T-cell (primary cell): ENCODE measurements around the gene LMOD2. TPM values are rescaled to one million over a fixed set of nuclear protein-coding genes. Genes with fewer than 3 reads are reported as not detected.

Source experiments
- ATAC-seq, 4 experiments: fragments of 200-7000 bp in 3 of 4; fragments of 150-1000 bp in 1 of 4; cut with Tn5 transposase; replicated peaks in 1 of 4; 1 replicate in 3 of 4; 2 replicates in 1 of 4; pipeline ENCODE4 v1.10.0; 2021; ENCODE audit warnings: moderate library complexity in 3 of 4, mild to moderate bottlenecking in 2 of 4, moderate number of reproducible peaks in 1 of 4
- CTCF ChIA-PET, 2 donors: fragments of 300-600 bp; sonication (Branson Sonifier 250); formaldehyde crosslinking; loops; one replicate each; lab custom pipeline; 2022; ENCODE audit warnings: antibody characterized with exemption in 2 of 2; lab: Charles Lee
- POLR2A ChIA-PET, 2 donors: fragments of 300-600 bp; sonication (Branson Sonifier 250); formaldehyde crosslinking; loops; one replicate each; lab custom pipeline; 2022; ENCODE audit warnings: antibody characterized with exemption in 2 of 2; lab: Charles Lee
- DNase-seq, 35 experiments: peaks; one replicate each; pipeline versions ENCODE4 v3.0.0 to v3.0.0-alpha.2; 2013 to 2023
- H3K27ac ChIP-seq: one replicate; pipeline ENCODE4 v1.5.1; 2013; ENCODE audit warnings: low read length
- H3K27me3 ChIP-seq, 2 experiments: replicated peaks in 1 of 2; 1 replicate in 1 of 2; 2 replicates in 1 of 2; pipeline versions ENCODE4 v1.6.1 to v1.7.0; 2013; ENCODE audit warnings: low read length in 1 of 2, mixed read lengths in 1 of 2; ENCODE audit not compliant: control insufficient read depth in 2 of 2, insufficient read depth in 2 of 2; ENCODE audit errors: extremely low read depth in 1 of 2
- H3K36me3 ChIP-seq, 2 donors: 1 replicate in 1 of 2; 2 replicates in 1 of 2; pipeline versions ENCODE4 v1.6.1 to v1.7.0; 2013; ENCODE audit warnings: low read length in 1 of 2; ENCODE audit not compliant: control insufficient read depth in 2 of 2, insufficient read depth in 1 of 2; ENCODE audit errors: extremely low read depth in 1 of 2
- H3K4me1 ChIP-seq, 2 experiments: 1 replicate in 1 of 2; 2 replicates in 1 of 2; pipeline versions ENCODE4 v1.6.1 to v1.7.0; 2013; ENCODE audit warnings: low read length in 2 of 2, mixed read lengths in 1 of 2; ENCODE audit not compliant: insufficient read depth in 2 of 2, control insufficient read depth in 1 of 2; ENCODE audit errors: extremely low read depth in 1 of 2
- H3K4me3 ChIP-seq, 2 donors: 1 replicate in 1 of 2; 2 replicates in 1 of 2; pipeline versions ENCODE4 v1.5.1 to v1.7.0; 2013; ENCODE audit warnings: mild to moderate bottlenecking in 2 of 2, low read length in 1 of 2, moderate library complexity in 1 of 2; ENCODE audit not compliant: control insufficient read depth in 1 of 2; ENCODE audit errors: extremely low read depth in 1 of 2
- H3K9me3 ChIP-seq: 2 replicates; pipeline ENCODE4 v1.7.0; 2013
- H3K27ac Mint-ChIP-seq, 2 donors: one replicate each; pipeline ENCODE4 v1.8.0; 2020 to 2021; ENCODE audit warnings: mild to moderate bottlenecking in 2 of 2, mixed read lengths in 2 of 2
- H3K27me3 Mint-ChIP-seq, 2 donors: one replicate each; pipeline ENCODE4 v1.8.0; 2021 to 2022; ENCODE audit warnings: mixed read lengths in 2 of 2
- H3K36me3 Mint-ChIP-seq: one replicate; pipeline ENCODE4 v1.8.0; 2021; ENCODE audit warnings: mixed read lengths
- H3K4me1 Mint-ChIP-seq, 3 donors: one replicate each; pipeline ENCODE4 v1.8.0; 2020 to 2022; ENCODE audit warnings: mixed read lengths in 3 of 3, mild to moderate bottlenecking in 1 of 3
- H3K4me3 Mint-ChIP-seq, 3 donors: one replicate each; pipeline ENCODE4 v1.8.0; 2020 to 2022; ENCODE audit warnings: mild to moderate bottlenecking in 3 of 3, mixed read lengths in 3 of 3, moderate library complexity in 3 of 3
- H3K9me3 Mint-ChIP-seq, 3 donors: one replicate each; pipeline ENCODE4 v1.8.0; 2020 to 2022; ENCODE audit warnings: mixed read lengths in 3 of 3
- WGBS: methylation state at CpG from one replicate; pipeline ENCODE4 v1.1.5; 2013; ENCODE audit warnings: missing lambda C conversion rate; ENCODE audit not compliant: insufficient coverage; 5-methylcytosine and 5-hydroxymethylcytosine counted together
- total RNA-seq, 35 experiments: library from RNA in 6 of 35; stranded (reverse) in 6 of 35; fragments of 120-200 nt in 1 of 35; gene quantifications; one replicate each; pipeline versions ENCODE4 v1.2.1 to v1.2.4 and lab custom pipeline; 2013 to 2026

LMOD2 gene
- total RNA-seq, 5 donors from 2014 or later (not counting 1 experiment from before 2014, with no cell fraction given), result not detected

DNA sequence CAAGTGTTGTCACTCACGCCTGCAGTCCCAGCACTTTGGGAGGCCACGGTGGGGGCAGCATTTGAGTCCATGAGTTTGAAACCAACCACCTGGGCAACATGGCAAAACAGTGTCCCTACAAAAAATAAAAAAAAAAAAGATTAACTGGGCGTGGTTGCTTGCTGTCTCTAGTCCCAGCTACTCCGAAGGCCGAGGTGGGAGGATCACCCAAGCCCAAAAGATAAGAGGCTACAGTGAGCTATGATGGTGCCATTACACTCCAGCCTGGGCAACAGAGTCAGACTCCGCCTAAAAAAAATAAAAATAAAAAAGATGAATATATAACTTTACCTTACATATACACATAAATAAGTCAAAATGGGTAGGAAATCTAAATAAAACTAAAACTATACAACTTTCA is 2.5 kb upstream of the LMOD2 start:
- 88% methylated on average over 2 of the region's 6 CpGs for whole genome bisulfite sequencing

DNA sequence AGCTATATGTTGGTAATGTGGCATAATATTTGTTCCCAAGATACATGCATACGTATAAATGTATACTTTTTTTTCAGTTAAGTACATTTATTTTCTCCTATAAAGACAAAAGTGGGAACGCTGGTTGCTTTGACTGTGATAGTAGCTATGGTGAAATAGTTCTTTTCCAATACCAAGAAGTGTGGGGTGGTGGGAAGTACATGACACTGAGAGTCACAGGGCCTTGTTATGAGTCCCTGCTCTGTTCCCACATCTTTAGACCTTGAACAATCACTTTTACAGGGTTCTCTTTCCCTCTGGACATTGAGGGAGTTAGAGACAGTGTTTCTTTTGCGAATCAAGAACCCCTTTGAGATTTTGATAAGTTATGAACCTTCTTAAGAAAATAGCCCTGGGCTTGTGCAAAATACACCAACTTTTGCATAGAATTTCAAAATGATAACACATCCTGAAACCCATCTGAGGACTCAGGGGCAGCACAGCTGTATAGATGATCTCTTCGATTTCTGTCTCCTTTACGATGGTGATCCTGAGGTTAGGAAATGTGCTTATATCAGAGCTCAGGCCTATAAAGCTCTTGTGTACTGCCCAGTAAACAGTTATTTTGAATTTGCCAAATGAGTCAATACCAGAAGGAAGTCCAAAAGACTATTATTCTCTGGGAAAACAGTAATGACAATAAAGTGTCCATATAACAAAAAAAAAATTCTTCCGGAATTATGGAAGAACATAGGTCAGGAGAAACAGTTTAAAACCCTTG is 1.1 kb downstream of the LMOD2 start:
- ChIA-PET CTCF (no interaction called here), POLR2A (no interaction called here)
- Mint-ChIP-seq H3K4me3 (no peak overlapping the region), H3K9me3 (no peaks in the 10 kb centered on the region), H3K27me3 (peaks cover 12 to 20% of the 10 kb centered on the region in 2 donors), H3K27ac (no peak overlapping the region), H3K4me1 (no peaks in the 10 kb centered on the region), H3K36me3 (no peaks in the 10 kb centered on the region)
- ATAC-seq (no peak), DNase-seq (no peak)
- Histone ChIP-seq H3K9me3 (no peaks in the 10 kb centered on the region), H3K4me3 (no peak overlapping the region), H3K4me1 (no peaks in the 10 kb centered on the region), H3K27ac (no peak overlapping the region), H3K36me3 (no peaks in the 10 kb centered on the region), H3K27me3 (peaks cover 0 to 8% of the 10 kb centered on the region in 2 experiments)
- WGBS, result no CpG with 5 or more reads among the region's 6 CpGs

More for the DNA sequence above, 2.5 kb upstream of the LMOD2 start:
- Mint-ChIP-seq H3K27me3 (peaks cover 4 to 5% of the 10 kb centered on the region in 2 donors), H3K4me3 (no peak overlapping the region), H3K27ac (no peak overlapping the region), H3K9me3 (no peaks in the 10 kb centered on the region), H3K4me1 (no peaks in the 10 kb centered on the region), H3K36me3 (no peaks in the 10 kb centered on the region)
- DNase-seq, result no peak
- ChIA-PET POLR2A (no interaction called here), CTCF (interaction anchor here in 1 of 2 donors (0.7 kb wide), 1 partner anchor 19 kb away, joined by 4 read pairs; no protein-coding TSS in a partner anchor)
- Histone ChIP-seq H3K27ac (no peak overlapping the region), H3K9me3 (no peaks in the 10 kb centered on the region), H3K36me3 (no peaks in the 10 kb centered on the region), H3K4me3 (no peak overlapping the region), H3K4me1 (no peaks in the 10 kb centered on the region), H3K27me3 (peaks cover 0 to 3% of the 10 kb centered on the region in 2 experiments)
- no peak for ATAC-seq

DNA sequence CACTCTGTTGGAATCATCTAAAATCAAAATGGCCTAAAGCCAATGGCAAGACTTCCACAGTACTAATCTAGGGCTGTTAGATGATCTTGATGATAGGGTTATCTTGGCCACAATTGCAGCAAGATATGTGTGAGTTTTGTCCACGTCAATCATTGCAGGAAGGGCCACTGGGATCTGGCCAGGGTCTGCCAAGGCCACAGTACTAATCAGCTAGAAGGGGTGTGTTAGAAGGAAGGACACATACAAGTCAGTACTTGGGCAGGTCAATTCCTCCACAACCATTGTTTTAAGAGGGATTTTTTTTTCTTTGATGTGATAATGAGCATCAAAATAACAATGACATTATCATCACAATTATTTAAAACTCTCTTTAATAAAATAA is 1.6 kb downstream of the LMOD2 start:
- H3K36me3 Mint-ChIP-seq, result no peaks in the 10 kb centered on the region
- no peak for ATAC-seq
- Histone ChIP-seq H3K36me3 (no peaks in the 10 kb centered on the region), H3K27me3 (peaks cover 0 to 8% of the 10 kb centered on the region in 2 experiments), H3K4me3 (no peak overlapping the region), H3K27ac (no peak overlapping the region), H3K4me1 (no peaks in the 10 kb centered on the region), H3K9me3 (no peaks in the 10 kb centered on the region)
- no peaks in the 10 kb centered on the region for H3K9me3 Mint-ChIP-seq
- ChIA-PET POLR2A (no interaction called here), CTCF (no interaction called here)
- WGBS, result no CpG with 5 or more reads among the region's 1 CpG
- no peak overlapping the region for H3K27ac Mint-ChIP-seq
- DNase-seq, result no peak
- H3K27me3 Mint-ChIP-seq, result peaks cover 17 to 25% of the 10 kb centered on the region in 2 donors
- H3K4me3 Mint-ChIP-seq, result no peak overlapping the region
- no peaks in the 10 kb centered on the region for H3K4me1 Mint-ChIP-seq

DNA sequence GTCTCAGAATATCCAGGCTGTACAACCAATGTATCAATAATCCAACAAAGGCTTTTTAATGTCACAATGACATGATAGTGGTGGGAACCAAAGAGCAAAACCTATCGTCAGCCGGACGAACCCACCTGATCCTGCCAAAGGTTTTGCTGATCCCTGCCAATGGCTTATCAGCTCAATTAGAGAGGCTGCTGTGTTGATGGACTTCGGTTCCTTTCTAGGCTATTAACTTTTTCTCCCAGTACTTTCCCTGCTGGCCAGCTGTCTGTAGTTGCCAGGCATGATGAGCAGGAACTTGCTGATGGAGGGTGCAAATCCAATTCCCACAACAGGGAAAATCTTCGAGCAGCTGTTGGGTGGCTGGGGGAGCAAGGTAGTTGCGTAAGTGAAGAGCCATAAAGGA is 2.4 kb downstream of the LMOD2 start:
- Histone ChIP-seq H3K27ac (no peak overlapping the region), H3K27me3 (peaks cover 0 to 11% of the 10 kb centered on the region in 2 experiments), H3K9me3 (no peaks in the 10 kb centered on the region), H3K4me3 (no peak overlapping the region), H3K36me3 (no peaks in the 10 kb centered on the region), H3K4me1 (no peaks in the 10 kb centered on the region)
- ChIA-PET CTCF (interaction anchor here in 1 of 2 donors (0.6 kb wide), 1 partner anchor 25 kb away, joined by 3 read pairs; no protein-coding TSS in a partner anchor), POLR2A (interaction anchor here in 1 of 2 donors (0.7 kb wide), 1 partner anchor 1228 kb away, joined by 13 read pairs; no protein-coding TSS in a partner anchor)
- Mint-ChIP-seq H3K27ac (no peak overlapping the region), H3K4me3 (no peak overlapping the region), H3K27me3 (peaks cover 25 to 30% of the 10 kb centered on the region in 2 donors), H3K36me3 (no peaks in the 10 kb centered on the region), H3K4me1 (no peaks in the 10 kb centered on the region), H3K9me3 (no peaks in the 10 kb centered on the region)
- ATAC-seq (no peak), DNase-seq (no peak)
- 92% methylated on average over 5 of the region's 6 CpGs for WGBS

DNA sequence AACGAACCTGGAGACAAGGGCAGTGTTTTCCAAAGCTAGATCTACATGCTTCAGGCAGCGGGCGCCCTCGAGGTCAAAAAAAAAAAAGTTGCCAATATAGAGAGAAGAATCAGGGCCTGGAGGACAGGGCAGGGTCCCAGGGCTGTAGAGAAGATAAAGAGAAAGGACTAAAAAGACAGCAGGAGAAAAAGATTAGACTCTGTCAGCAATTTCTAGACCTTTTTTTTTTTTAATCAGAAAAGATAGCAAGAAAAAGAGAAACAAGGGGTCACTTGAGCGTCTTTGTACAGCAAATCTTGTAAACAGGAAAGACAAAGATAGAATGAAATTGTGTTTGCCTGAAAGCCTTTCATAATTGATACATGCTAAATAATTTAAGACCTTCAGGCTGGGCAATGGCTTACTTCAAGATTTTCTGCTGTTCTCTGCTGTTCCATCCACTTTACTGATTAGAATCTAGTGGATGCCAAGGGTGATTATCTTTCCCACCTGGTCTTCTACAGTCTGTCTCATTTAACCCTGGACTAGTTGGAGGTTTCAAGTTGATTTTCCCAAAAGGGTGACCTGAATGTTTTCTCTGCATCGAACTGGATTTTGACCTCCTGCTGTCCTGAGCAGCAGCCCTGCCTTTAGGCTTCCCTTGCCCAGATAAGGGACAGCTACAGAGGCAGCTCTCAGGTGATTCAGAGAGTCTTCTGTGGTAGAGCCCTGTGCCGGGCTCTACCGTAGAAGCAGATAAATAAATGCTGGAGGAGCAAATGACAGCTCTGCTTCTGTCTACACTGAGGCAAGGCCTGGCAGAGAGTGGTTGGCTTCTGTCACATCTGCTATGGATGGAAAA is 5.1 kb downstream of the LMOD2 start:
- ATAC-seq (no peak), DNase-seq (no peak)
- Histone ChIP-seq H3K4me1 (no peaks in the 10 kb centered on the region), H3K4me3 (no peak overlapping the region), H3K27me3 (peaks cover 0 to 13% of the 10 kb centered on the region in 2 experiments), H3K27ac (no peak overlapping the region), H3K9me3 (no peaks in the 10 kb centered on the region), H3K36me3 (no peaks in the 10 kb centered on the region)
- no peak overlapping the region for H3K27ac Mint-ChIP-seq
- H3K36me3 Mint-ChIP-seq, result no peaks in the 10 kb centered on the region
- no peaks in the 10 kb centered on the region for H3K9me3 Mint-ChIP-seq
- ChIA-PET CTCF (interaction anchor here in 1 of 2 donors (1.0 kb wide), 1 partner anchor 167 kb away, joined by 3 read pairs; no protein-coding TSS in a partner anchor), POLR2A (no interaction called here)
- H3K4me1 Mint-ChIP-seq, result no peaks in the 10 kb centered on the region
- H3K4me3 Mint-ChIP-seq, result no peak overlapping the region
- WGBS, result 72% methylated on average over 7 of the region's 8 CpGs
- peaks cover 30 to 34% of the 10 kb centered on the region in 2 donors for H3K27me3 Mint-ChIP-seq

DNA sequence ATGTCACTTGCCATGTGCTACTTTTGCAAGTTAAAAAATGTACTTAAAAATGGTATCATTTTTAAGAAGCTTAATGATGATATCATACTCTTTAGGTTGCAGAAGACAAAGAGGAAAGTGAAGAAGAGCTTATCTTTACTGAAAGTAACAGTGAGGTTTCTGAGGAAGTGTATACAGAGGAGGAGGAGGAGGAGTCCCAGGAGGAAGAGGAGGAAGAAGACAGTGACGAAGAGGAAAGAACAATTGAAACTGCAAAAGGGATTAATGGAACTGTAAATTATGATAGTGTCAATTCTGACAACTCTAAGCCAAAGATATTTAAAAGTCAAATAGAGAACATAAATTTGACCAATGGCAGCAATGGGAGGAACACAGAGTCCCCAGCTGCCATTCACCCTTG is 6.1 kb downstream of the LMOD2 start:
- CTCF ChIA-PET, result interaction anchor here in 1 of 2 donors (0.7 kb wide), 1 partner anchor 21 kb away, joined by 3 read pairs; no protein-coding TSS in a partner anchor
- H3K36me3 Mint-ChIP-seq, result no peaks in the 10 kb centered on the region
- H3K27me3 ChIP-seq, result peaks cover 0 to 13% of the 10 kb centered on the region in 2 experiments
- no CpG with 5 or more reads among the region's 1 CpG for WGBS
- H3K36me3 ChIP-seq, result no peaks in the 10 kb centered on the region
- no peak overlapping the region for H3K4me3 ChIP-seq
- no peaks in the 10 kb centered on the region for H3K9me3 ChIP-seq
- DNase-seq (no peak), ATAC-seq (no peak)
- H3K4me1 Mint-ChIP-seq, result no peaks in the 10 kb centered on the region
- peaks cover 30 to 34% of the 10 kb centered on the region in 2 donors for H3K27me3 Mint-ChIP-seq
- H3K4me1 ChIP-seq, result no peaks in the 10 kb centered on the region
- H3K27ac ChIP-seq, result no peak overlapping the region
- no peak overlapping the region for H3K27ac Mint-ChIP-seq
- H3K9me3 Mint-ChIP-seq, result no peaks in the 10 kb centered on the region
- no peak overlapping the region for H3K4me3 Mint-ChIP-seq
- POLR2A ChIA-PET, result no interaction called here
